PC-9 (cell line): ENCODE measurements around the gene DNAAF3. TPM values are rescaled to one million over a fixed set of nuclear protein-coding genes. Genes with fewer than 3 reads are reported as not detected.
A peak's percentile ranks its signal among the peaks of the same experiment; 100 is the strongest.

Experiments used
- BruUV-seq: library from RNA; stranded (reverse); fragments of 400-500 nt; replicated peaks from 2 replicates; lab custom pipeline; 2021; lab: Mats Ljungman, UMichigan
- CTCF ChIA-PET: fragments of 300-600 bp; sonication (Branson Sonifier 250); formaldehyde crosslinking; loops from one replicate; lab custom pipeline; 2022; ENCODE audit warnings: antibody characterized with exemption; lab: Charles Lee
- POLR2A ChIA-PET: fragments of 300-600 bp; sonication (Branson Sonifier 250); formaldehyde crosslinking; loops from one replicate; lab custom pipeline; 2022; ENCODE audit warnings: antibody characterized with exemption; ENCODE audit not compliant: unreplicated experiment; lab: Charles Lee
- DNase-seq, 2 experiments: peaks; one replicate each; pipeline versions ENCODE4 v3.0.0 to v3.0.0-alpha.2; 2015 to 2022; ENCODE audit warnings: mixed read lengths in 1 of 2
- H2AFZ ChIP-seq: fragments of 200-600 bp; sonication (generic); 2 replicates; pipeline ENCODE4 v1.8.1; 2017; ENCODE audit warnings: antibody characterized with exemption
- H3F3A ChIP-seq: fragments of 200-600 bp; sonication (generic); 2 replicates; pipeline ENCODE4 v1.8.1; 2017; ENCODE audit warnings: antibody characterized with exemption, mild to moderate bottlenecking, low read depth; ENCODE audit not compliant: insufficient read depth
- H3K27ac ChIP-seq: fragments of 200-600 bp; sonication (generic); 2 replicates; pipeline ENCODE4 v1.6.1; 2016; ENCODE audit warnings: mixed run types
- H3K27me3 ChIP-seq: fragments of 200-600 bp; sonication (generic); 2 replicates; pipeline ENCODE4 v1.6.1; 2016; ENCODE audit warnings: low read depth, mixed run types; ENCODE audit not compliant: insufficient read depth
- H3K36me3 ChIP-seq: fragments of 200-600 bp; sonication (generic); 2 replicates; pipeline ENCODE4 v1.6.1; 2016; ENCODE audit warnings: low read depth, mixed run types
- H3K4me1 ChIP-seq: fragments of 200-600 bp; sonication (generic); replicated peaks from 2 replicates; pipeline ENCODE4 v1.6.1; 2016; ENCODE audit warnings: mixed run types; ENCODE audit not compliant: insufficient read depth
- H3K4me2 ChIP-seq: fragments of 200-600 bp; sonication (generic); 2 replicates; pipeline ENCODE4 v1.6.1; 2017; ENCODE audit warnings: mixed run types
- H3K4me3 ChIP-seq: fragments of 200-600 bp; sonication (generic); 2 replicates; pipeline ENCODE4 v1.6.1; 2016; ENCODE audit warnings: mixed run types
- H3K79me2 ChIP-seq: fragments of 200-600 bp; sonication (generic); 2 replicates; pipeline ENCODE4 v1.6.1; 2017; ENCODE audit warnings: low read depth, mixed run types
- H3K9me2 ChIP-seq: fragments of 200-600 bp; sonication (generic); 2 replicates; pipeline ENCODE4 v1.8.1; 2017; ENCODE audit warnings: mild to moderate bottlenecking; ENCODE audit not compliant: insufficient read depth
- H3K9me3 ChIP-seq: fragments of 200-600 bp; sonication (generic); 2 replicates; pipeline ENCODE4 v1.8.1; 2016; ENCODE audit warnings: low read depth; ENCODE audit not compliant: insufficient read depth
- H4K20me1 ChIP-seq: fragments of 200-600 bp; sonication (generic); 2 replicates; pipeline ENCODE4 v1.8.1; 2017; ENCODE audit not compliant: insufficient read depth
- EZH2 ChIP-seq: fragments of 200-600 bp; sonication (generic); IDR thresholded peaks from 2 replicates; pipeline ENCODE4 v1.8.0; 2017; ENCODE audit warnings: antibody characterized with exemption, low read depth
- intact Hi-C: fragments of 100-400 bp; cut with micrococcal nuclease; formaldehyde crosslinking; loops from one replicate; pipeline ENCODE4 v1.10.0; 2022; ENCODE audit not compliant: unreplicated experiment
- total RNA-seq: library from RNA; stranded (reverse); gene quantifications from 2 replicates; pipeline ENCODE4 v1.2.3, GENCODE V29; 2021
- TF ChIP-seq, protein P1 (sequence below): fragments of 200-600 bp; sonication (generic); conservative IDR thresholded peaks from 2 replicates; pipeline ENCODE4 v1.6.1; 2017; ENCODE audit warnings: mixed run types, antibody characterized with exemption, mild to moderate bottlenecking, moderate library complexity

Gene DNAAF3
- total RNA-seq, 1 experiment from 2014 or later = 51.8 TPM

DNA sequence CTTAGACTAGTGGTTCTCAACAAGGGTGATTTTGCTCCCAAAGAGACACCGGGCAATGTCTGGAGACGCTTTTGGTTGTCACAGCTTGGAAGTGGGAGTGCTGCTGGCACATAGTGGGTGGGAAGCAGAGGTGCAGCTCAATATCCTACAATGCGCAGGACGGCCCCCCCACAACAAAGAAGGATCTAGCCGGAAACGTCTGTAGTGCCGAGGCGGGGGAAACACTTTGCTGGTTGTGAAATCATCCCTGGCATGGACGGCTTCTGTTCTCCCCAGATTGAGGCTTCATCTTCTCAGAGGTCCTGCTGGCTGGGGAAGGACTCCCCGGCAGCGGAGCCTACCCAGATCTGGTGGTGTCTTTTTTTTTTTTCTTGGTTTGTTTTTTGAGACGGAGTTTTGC, 27.1 kb upstream of the DNAAF3 start:
- TF ChIP-seq EZH2 = no peak
- TF ChIP-seq, protein P1, sequence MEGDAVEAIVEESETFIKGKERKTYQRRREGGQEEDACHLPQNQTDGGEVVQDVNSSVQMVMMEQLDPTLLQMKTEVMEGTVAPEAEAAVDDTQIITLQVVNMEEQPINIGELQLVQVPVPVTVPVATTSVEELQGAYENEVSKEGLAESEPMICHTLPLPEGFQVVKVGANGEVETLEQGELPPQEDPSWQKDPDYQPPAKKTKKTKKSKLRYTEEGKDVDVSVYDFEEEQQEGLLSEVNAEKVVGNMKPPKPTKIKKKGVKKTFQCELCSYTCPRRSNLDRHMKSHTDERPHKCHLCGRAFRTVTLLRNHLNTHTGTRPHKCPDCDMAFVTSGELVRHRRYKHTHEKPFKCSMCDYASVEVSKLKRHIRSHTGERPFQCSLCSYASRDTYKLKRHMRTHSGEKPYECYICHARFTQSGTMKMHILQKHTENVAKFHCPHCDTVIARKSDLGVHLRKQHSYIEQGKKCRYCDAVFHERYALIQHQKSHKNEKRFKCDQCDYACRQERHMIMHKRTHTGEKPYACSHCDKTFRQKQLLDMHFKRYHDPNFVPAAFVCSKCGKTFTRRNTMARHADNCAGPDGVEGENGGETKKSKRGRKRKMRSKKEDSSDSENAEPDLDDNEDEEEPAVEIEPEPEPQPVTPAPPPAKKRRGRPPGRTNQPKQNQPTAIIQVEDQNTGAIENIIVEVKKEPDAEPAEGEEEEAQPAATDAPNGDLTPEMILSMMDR = no peak
- H3K79me2 ChIP-seq = no peaks in the 10 kb centered on the region
- no peak overlapping the region for H3K27ac ChIP-seq
- no peak for DNase-seq
- POLR2A ChIA-PET = no interaction called here
- H3K4me1 ChIP-seq = peaks cover 15% of the 10 kb centered on the region; the same call in 1 of the 2 replicates
- no peaks in the 10 kb centered on the region for H3K9me2 ChIP-seq
- no TSS peak for BruUV-seq
- H3K4me2 ChIP-seq = no peak overlapping the region
- H3K36me3 ChIP-seq = no peaks in the 10 kb centered on the region
- no peaks in the 10 kb centered on the region for H3K27me3 ChIP-seq
- H3K4me3 ChIP-seq = no peak overlapping the region
- intact Hi-C loops = no loop called here
- H3F3A ChIP-seq = peaks cover 36% of the 10 kb centered on the region
- CTCF ChIA-PET = interaction anchor here (0.5 kb wide), 1 partner anchor 52 kb away, joined by 7 read pairs; no protein-coding TSS in a partner anchor
- no peak overlapping the region for H2AFZ ChIP-seq
- no peaks in the 10 kb centered on the region for H4K20me1 ChIP-seq
- H3K9me3 ChIP-seq = no peaks in the 10 kb centered on the region

DNA sequence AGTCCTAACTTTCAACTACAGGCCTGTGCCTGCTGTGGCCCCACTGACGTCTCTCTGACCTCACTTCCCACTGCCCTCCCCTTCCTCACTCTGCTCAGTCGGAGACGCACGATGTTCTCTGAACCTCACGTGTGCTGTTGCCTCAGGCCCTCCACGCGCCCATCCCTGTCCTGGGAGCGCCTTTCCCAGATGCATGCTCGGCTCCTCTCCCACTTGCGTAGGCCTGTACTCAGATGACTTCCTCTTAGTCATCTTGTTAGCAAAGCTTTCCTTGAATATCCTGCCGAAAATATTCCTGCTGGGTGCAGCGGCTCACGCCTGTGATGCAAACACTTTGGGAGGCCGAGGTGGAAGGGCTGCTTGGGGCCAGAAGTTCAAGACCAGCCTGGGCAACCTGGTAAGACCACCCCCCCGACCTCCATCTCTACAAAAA, 23.0 kb upstream of the DNAAF3 start:
- Histone ChIP-seq H3K4me3 (no peak overlapping the region), H3K4me2 (peak overlapping the region; percentile 49)
- intact Hi-C loops = loop anchor here (1.0 to 2.0 kb wide), 3 partner anchors 21 to 27 kb away; partner anchors contain the start of gene DNAAF3

DNA sequence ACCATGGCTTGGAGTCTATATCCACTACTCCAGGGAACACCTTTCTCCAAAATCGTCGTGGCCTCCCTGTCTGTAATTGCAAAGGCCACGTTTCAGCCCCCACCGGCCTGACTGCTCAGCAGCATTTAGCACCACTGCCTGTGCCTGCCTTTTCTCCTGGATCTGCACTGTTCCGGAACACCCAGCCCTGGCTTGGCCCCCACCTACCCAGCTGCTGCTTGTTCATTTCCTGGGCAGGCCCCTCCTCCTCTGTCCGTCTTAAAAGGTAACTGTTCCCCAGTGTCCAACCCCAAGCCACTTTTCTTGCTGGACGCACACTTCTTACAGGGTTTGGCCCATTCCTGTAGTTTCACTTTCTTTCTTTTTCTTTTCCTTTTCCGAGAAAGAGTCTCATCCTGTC, 22.2 kb upstream of the DNAAF3 start:
- H3K9me3 ChIP-seq = no peaks in the 10 kb centered on the region
- no peak overlapping the region for H3K4me3 ChIP-seq
- POLR2A ChIA-PET = interaction anchor here (0.7 kb wide), 2 partner anchors 18 to 41 kb away, joined by 5 to 6 read pairs; no protein-coding TSS in a partner anchor
- H3K27ac ChIP-seq = peak overlapping the region; percentile 75
- no peak overlapping the region for H2AFZ ChIP-seq
- CTCF ChIA-PET = interaction anchor here (0.5 to 1.8 kb wide), 2 partner anchors 20 to 29 kb away, joined by 3 to 7 read pairs; no protein-coding TSS in a partner anchor
- peaks cover 15% of the 10 kb centered on the region; the same call in 1 of the 2 replicates for H3K4me1 ChIP-seq
- intact Hi-C loops = loop anchor here (1.0 to 2.0 kb wide), 3 partner anchors 22 to 28 kb away; partner anchors contain the start of gene DNAAF3
- H3K9me2 ChIP-seq = no peaks in the 10 kb centered on the region
- peak in 1 of 2 experiments; percentile 64 for DNase-seq
- H3F3A ChIP-seq = peaks cover 30% of the 10 kb centered on the region
- no peaks in the 10 kb centered on the region for H3K27me3 ChIP-seq
- TSS peak; percentile 56 for BruUV-seq
- H3K79me2 ChIP-seq = no peaks in the 10 kb centered on the region
- H3K36me3 ChIP-seq = no peaks in the 10 kb centered on the region
- TF ChIP-seq, protein P1 = no peak
- no peak for TF ChIP-seq EZH2
- H3K4me2 ChIP-seq = peak overlapping the region; percentile 49; the same call in 1 of the 2 replicates
- H4K20me1 ChIP-seq = no peaks in the 10 kb centered on the region

More for the DNA sequence above, 23.0 kb upstream of the DNAAF3 start:
- Histone ChIP-seq H3K9me2 (no peaks in the 10 kb centered on the region), H3K36me3 (no peaks in the 10 kb centered on the region), H3K27me3 (no peaks in the 10 kb centered on the region), H4K20me1 (no peaks in the 10 kb centered on the region), H3K9me3 (no peaks in the 10 kb centered on the region), H3K79me2 (no peaks in the 10 kb centered on the region), H3K27ac (peak overlapping the region; percentile 75), H3F3A (peaks cover 30% of the 10 kb centered on the region), H3K4me1 (peaks cover 15% of the 10 kb centered on the region; the same call in 1 of the 2 replicates), H2AFZ (peak overlapping the region; percentile 37; the same call in 1 of the 2 replicates)
- peak; percentile 90 to 91 for DNase-seq
- TF ChIP-seq EZH2 = no peak
- TF ChIP-seq, protein P1 = no peak
- ChIA-PET POLR2A (interaction anchor here (0.6 kb wide), 1 partner anchor 264 kb away, joined by 8 read pairs; no protein-coding TSS in a partner anchor), CTCF (interaction anchor here (1.8 kb wide), 1 partner anchor 29 kb away, joined by 7 read pairs; no protein-coding TSS in a partner anchor)
- BruUV-seq = no TSS peak
